ENCODE data around the gene OGA.

OGA gene

DNA sequence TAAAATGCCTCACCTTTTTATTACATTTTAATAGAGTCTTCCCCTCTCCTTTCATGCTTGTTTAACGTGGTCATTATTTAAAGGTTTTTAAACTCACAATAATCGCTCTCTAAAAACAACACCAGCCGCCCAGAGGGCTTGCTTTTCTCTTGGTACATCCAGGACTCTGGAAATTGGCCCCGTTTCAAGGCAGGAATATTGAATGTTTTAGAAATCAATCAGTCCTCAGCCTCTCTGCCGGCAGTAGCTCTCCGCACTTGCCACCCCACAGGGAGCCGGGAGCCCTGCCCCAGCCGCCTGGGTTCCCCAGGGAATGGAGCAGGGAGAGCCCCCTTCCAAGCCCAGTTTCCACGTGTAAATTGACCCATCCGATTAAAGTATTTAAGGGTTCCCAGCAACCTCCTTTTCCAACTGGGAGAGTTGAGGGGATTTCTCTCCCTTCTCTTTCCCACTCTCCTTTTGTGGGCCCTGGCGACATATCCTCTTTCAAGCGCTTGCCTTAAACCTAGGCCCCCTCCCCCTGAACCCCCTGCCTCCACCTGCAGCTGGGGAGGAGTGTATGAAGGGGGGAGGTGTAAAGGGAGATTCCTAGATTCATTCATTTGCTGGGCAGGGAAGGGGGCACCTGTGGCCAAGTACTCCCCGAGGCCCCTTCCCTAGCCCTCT is 44.2 kb downstream of the OGA start (continued):
- TF ChIP-seq PRDM6 (tag by site-specific recombination; IDR thresholded peaks at IDR 0.05), result peak; percentile 51; the same call in 1 of the 2 replicates
- 0 out of 2 replicates have a peak, but pooled peaks have one; percentile 37 for TF ChIP-seq GLIS2 (tag by site-specific recombination; IDR thresholded peaks at IDR 0.05)
- no peak for TF ChIP-seq ZNF302 (tag by site-specific recombination; IDR thresholded peaks at IDR 0.05; ENCODE audit: low read depth)
- TF ChIP-seq ZNF423 (tag by site-specific recombination; IDR thresholded peaks at IDR 0.05), result peak; percentile 38; the same call in 1 of the 2 replicates
- TF ChIP-seq PRDM1 (tag by site-specific recombination; IDR thresholded peaks at IDR 0.05), result peak; percentile 35; the same call in 1 of the 2 replicates
- no peak for TF ChIP-seq ZNF548 (tag by site-specific recombination; IDR thresholded peaks at IDR 0.05)
- no peak for TF ChIP-seq ZBTB20 (tag by site-specific recombination; IDR thresholded peaks at IDR 0.05)

GRCh38 chr10:101772895-101773761 is 45.1 kb downstream of the OGA start:
- ChIA-PET POLR2A (interaction anchor here (0.7 kb wide), 1 partner anchor 45 kb away, joined by 4 read pairs; the partner anchor contains the start of gene OGA), CTCF (interaction anchor here (0.6 to 2.4 kb wide), 5 partner anchors 9 to 170 kb away, joined by 3 to 11 read pairs (median 6); partner anchors contain the start of gene NPM3)
- TF ChIP-seq ZSCAN18 (tag by site-specific recombination; IDR thresholded peaks at IDR 0.05) (no peak), PRDM1 (tag by site-specific recombination; IDR thresholded peaks at IDR 0.05) (0 out of 2 replicates have a peak, but pooled peaks have one; percentile 6), ZNF341 (tag by site-specific recombination; IDR thresholded peaks at IDR 0.05; ENCODE audit: low read depth) (peak; percentile 51)
- H3K4me1 ChIP-seq (ENCODE audit: control insufficient read depth, insufficient read depth, low read length), result peaks cover under 1% of the 10 kb centered on the region; the same call in 1 of the 2 replicates
- H3K4me3 ChIP-seq (ENCODE audit: low read depth, low read length), result no peak overlapping the region
- no peak overlapping the region for H3K27ac ChIP-seq (ENCODE audit: extremely low read depth, low read depth, low read length)
- H3K9me3 ChIP-seq (ENCODE audit: control insufficient read depth, insufficient read depth, low read depth, low read length), result no peaks in the 10 kb centered on the region
- no peaks in the 10 kb centered on the region for H3K36me3 ChIP-seq (ENCODE audit: control insufficient read depth in 2 of 2, insufficient read depth in 1 of 2, low read length in 2 of 2)

DNA sequence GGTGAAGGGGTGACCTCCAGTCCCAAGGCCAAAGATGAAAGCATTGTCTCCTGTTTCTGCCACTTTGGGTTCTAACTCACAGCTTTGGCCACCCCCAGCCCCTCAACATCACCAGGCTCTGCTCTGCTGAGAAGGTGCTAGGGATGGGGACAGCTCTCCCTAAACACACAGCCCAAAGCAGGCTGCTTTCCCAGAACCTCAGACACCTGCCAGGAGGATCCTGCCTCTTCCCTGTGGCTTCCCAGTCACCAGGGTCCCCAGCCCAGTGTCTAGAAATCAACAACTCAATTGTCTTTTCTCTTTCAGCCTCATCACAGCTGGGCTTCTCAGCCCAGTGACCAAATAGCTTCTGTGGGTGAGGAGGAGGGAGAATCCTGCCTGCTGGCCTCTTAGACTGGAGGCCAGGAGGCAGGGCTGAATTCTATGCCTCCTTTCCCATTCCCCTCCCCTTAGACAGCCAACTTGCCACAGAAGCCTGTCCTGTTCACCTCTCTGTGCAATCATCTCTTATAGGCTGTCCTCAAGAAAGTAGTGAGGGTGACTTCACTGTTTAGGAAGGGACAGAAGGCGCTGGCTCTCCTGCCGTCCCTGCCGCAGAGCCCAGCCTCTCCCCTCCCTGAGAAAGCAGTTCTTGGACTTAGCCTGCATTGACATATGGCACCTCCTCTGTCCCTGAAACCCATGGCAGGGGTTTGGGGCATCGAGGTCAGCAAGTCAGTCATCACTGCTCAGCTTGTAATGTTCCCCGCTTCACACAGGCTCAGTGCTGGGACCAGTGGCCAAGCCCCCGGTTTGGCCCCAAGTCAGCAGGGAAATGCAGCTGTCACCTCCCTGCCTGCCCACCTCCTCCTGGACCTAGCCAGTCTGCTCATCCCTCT is 46.0 kb downstream of the OGA start:
- Histone ChIP-seq H3K27ac (ENCODE audit: extremely low read depth, low read depth, low read length) (no peak overlapping the region), H3K4me1 (ENCODE audit: control insufficient read depth, insufficient read depth, low read length) (peaks cover 7% of the 10 kb centered on the region; the same call in 1 of the 2 replicates), H3K4me3 (ENCODE audit: low read depth, low read length) (no peak overlapping the region), H3K9me3 (ENCODE audit: control insufficient read depth, insufficient read depth, low read depth, low read length) (no peaks in the 10 kb centered on the region), H3K36me3 (ENCODE audit: control insufficient read depth in 2 of 2, insufficient read depth in 1 of 2, low read length in 2 of 2) (no peaks in the 10 kb centered on the region)
- TF ChIP-seq ZBTB8A (tag by site-specific recombination; IDR thresholded peaks at IDR 0.05) (peak; percentile 54; the same call in 1 of the 2 replicates), ZNF521 (tag by site-specific recombination; IDR thresholded peaks at IDR 0.05) (no peak)
- ChIA-PET POLR2A (no interaction called here), CTCF (interaction anchor here (0.6 to 2.4 kb wide), 7 partner anchors 8 to 559 kb away, joined by 3 to 11 read pairs (median 3); partner anchors contain the start of gene NPM3)

- no peaks in the 10 kb centered on the region for H3K36me3 ChIP-seq (ENCODE audit: control insufficient read depth in 2 of 2, insufficient read depth in 1 of 2, low read length in 2 of 2)
- no peak overlapping the region for H3K27ac ChIP-seq (ENCODE audit: extremely low read depth, low read depth, low read length)
- peaks cover 9% of the 10 kb centered on the region; the same call in 1 of the 2 replicates for H3K4me1 ChIP-seq (ENCODE audit: control insufficient read depth, insufficient read depth, low read length)
- CTCF ChIA-PET, result interaction anchor here (0.6 to 2.4 kb wide), 7 partner anchors 9 to 558 kb away, joined by 3 to 11 read pairs (median 3); partner anchors contain the start of gene NPM3
- H3K9me3 ChIP-seq (ENCODE audit: control insufficient read depth, insufficient read depth, low read depth, low read length), result no peaks in the 10 kb centered on the region
- H3K4me3 ChIP-seq (ENCODE audit: low read depth, low read length), result no peak overlapping the region
- POLR2A ChIA-PET, result no interaction called here
- no peak for TF ChIP-seq ZBTB6 (tag by site-specific recombination; IDR thresholded peaks at IDR 0.05)
These were observed 46.9 kb downstream of the OGA start for GRCh38 chr10:101771380-101771779.
